B cell (primary cell): ENCODE measurements around the gene CAPRIN2. TPM values are rescaled to one million over a fixed set of nuclear protein-coding genes. Genes with fewer than 3 reads are reported as not detected.

Source experiments
- ATAC-seq: fragments of 200-7000 bp; cut with Tn5 transposase; one replicate; pipeline ENCODE4 v1.10.0; 2021; ENCODE audit warnings: low read depth, mild to moderate bottlenecking, moderate number of reproducible peaks, moderate library complexity
- CTCF ChIA-PET: fragments of 350-600 bp; sonication (Branson Sonifier 250); formaldehyde crosslinking; loops from one replicate; lab custom pipeline; 2021; ENCODE audit warnings: antibody characterized with exemption, inconsistent platforms; lab: Charles Lee
- POLR2A ChIA-PET: fragments of 350-600 bp; sonication (Branson Sonifier 250); formaldehyde crosslinking; loops from one replicate; lab custom pipeline; 2021; ENCODE audit warnings: antibody characterized with exemption; lab: Charles Lee
- DNase-seq: peaks from one replicate; pipeline ENCODE4 v3.0.0; 2013
- H2AFZ ChIP-seq: 2 replicates; pipeline ENCODE4 v1.6.1; 2012; ENCODE audit warnings: mild to moderate bottlenecking, low read depth, low read length; ENCODE audit not compliant: insufficient read depth, poor library complexity, severe bottlenecking
- H3K27ac ChIP-seq, 2 donors: 1 replicate in 1 of 2; 2 replicates in 1 of 2; pipeline ENCODE4 v1.5.1; 2012 to 2013; ENCODE audit warnings: low read length in 2 of 2, mild to moderate bottlenecking in 2 of 2, moderate library complexity in 1 of 2
- H3K27me3 ChIP-seq, 4 experiments: fragments of 200-600 bp in 1 of 4; sonication (generic) in 1 of 4; replicated peaks in 1 of 4; 1 replicate in 2 of 4; 2 replicates in 2 of 4; pipeline versions ENCODE4 v1.6.1 to v1.7.0; 2013 to 2016; ENCODE audit warnings: low read length in 3 of 4, mild to moderate bottlenecking in 2 of 4, mixed read lengths in 1 of 4, moderate library complexity in 1 of 4; ENCODE audit not compliant: insufficient read depth in 4 of 4, control insufficient read depth in 3 of 4; ENCODE audit errors: control extremely low read depth in 1 of 4
- H3K36me3 ChIP-seq, 2 experiments: replicated peaks in 1 of 2; 1 replicate in 1 of 2; 2 replicates in 1 of 2; pipeline versions ENCODE4 v1.6.1 to v1.7.1; 2013; ENCODE audit warnings: low read length in 1 of 2; ENCODE audit not compliant: insufficient read depth in 2 of 2, control insufficient read depth in 1 of 2; ENCODE audit errors: control extremely low read depth in 1 of 2, extremely low read depth in 1 of 2
- H3K4me1 ChIP-seq, 2 donors: fragments of 200-600 bp in 1 of 2; sonication (generic) in 1 of 2; 1 replicate in 1 of 2; 2 replicates in 1 of 2; pipeline versions ENCODE4 v1.5.1 to v1.6.1; 2013 to 2017; ENCODE audit warnings: low read length in 2 of 2; ENCODE audit not compliant: control insufficient read depth in 2 of 2, insufficient read depth in 2 of 2
- H3K4me2 ChIP-seq: replicated peaks from 2 replicates; pipeline ENCODE3; 2012; ENCODE audit warnings: mild to moderate bottlenecking, low read depth, low read length; ENCODE audit not compliant: poor library complexity, severe bottlenecking
- H3K4me3 ChIP-seq, 5 experiments: fragments of 200-600 bp in 1 of 5; sonication (generic) in 1 of 5; 1 replicate in 3 of 5; 2 replicates in 2 of 5; pipeline versions ENCODE4 v1.5.1 to v1.7.0; 2011 to 2016; ENCODE audit warnings: low read length in 4 of 5, mild to moderate bottlenecking in 4 of 5, low read depth in 2 of 5, control low read depth in 1 of 5, moderate library complexity in 1 of 5; ENCODE audit not compliant: insufficient read depth in 1 of 5; ENCODE audit errors: control extremely low read depth in 1 of 5, extremely low read depth in 1 of 5
- H3K79me2 ChIP-seq: fragments of 200-600 bp; sonication (generic); one replicate; pipeline ENCODE4 v1.6.0; 2016; ENCODE audit warnings: low read length; ENCODE audit not compliant: control insufficient read depth, insufficient read depth
- H3K9ac ChIP-seq: fragments of 200-600 bp; sonication (generic); 2 replicates; pipeline ENCODE4 v1.6.1; 2017; ENCODE audit warnings: mild to moderate bottlenecking, low read length, moderate library complexity
- H3K9me3 ChIP-seq, 3 donors: one replicate each; pipeline versions ENCODE4 v1.6.1 to v1.7.1; 2013; ENCODE audit warnings: low read length in 2 of 3; ENCODE audit not compliant: control insufficient read depth in 2 of 3, insufficient read depth in 1 of 3; ENCODE audit errors: control extremely low read depth in 1 of 3
- H4K20me1 ChIP-seq: 2 replicates; pipeline ENCODE4 v1.6.0; 2012; ENCODE audit warnings: mild to moderate bottlenecking, low read length; ENCODE audit not compliant: insufficient read depth, control insufficient read depth, poor library complexity, severe bottlenecking
- H3K27ac Mint-ChIP-seq: one replicate; pipeline ENCODE4 v1.8.0; 2021; ENCODE audit warnings: mixed read lengths
- H3K27me3 Mint-ChIP-seq: one replicate; pipeline ENCODE4 v1.8.0; 2021; ENCODE audit warnings: mixed read lengths
- H3K4me1 Mint-ChIP-seq: one replicate; pipeline ENCODE4 v1.8.0; 2021; ENCODE audit warnings: mixed read lengths
- H3K4me3 Mint-ChIP-seq: one replicate; pipeline ENCODE4 v1.8.0; 2021; ENCODE audit warnings: mixed read lengths
- H3K9me3 Mint-ChIP-seq: one replicate; pipeline ENCODE4 v1.8.0; 2022; ENCODE audit warnings: mixed read lengths; ENCODE audit not compliant: insufficient read depth
- CTCF ChIP-seq: fragments of 200-600 bp; IDR thresholded peaks from one replicate; pipeline ENCODE4 v1.8.0; 2022; ENCODE audit warnings: antibody characterized with exemption, mild to moderate bottlenecking
- EZH2 ChIP-seq: IDR thresholded peaks from 2 replicates; pipeline ENCODE4 v1.6.1; 2012; ENCODE audit warnings: borderline replicate concordance, low read depth, mild to moderate bottlenecking, moderate library complexity, low read length; ENCODE audit not compliant: insufficient read depth, poor library complexity, severe bottlenecking
- WGBS: methylation state at CpG from one replicate; pipeline ENCODE4 v1.1.5; 2013; ENCODE audit warnings: missing lambda C conversion rate; ENCODE audit not compliant: insufficient coverage; 5-methylcytosine and 5-hydroxymethylcytosine counted together
- intact Hi-C: fragments of 100-400 bp; cut with micrococcal nuclease; formaldehyde crosslinking; loops from one replicate; pipeline ENCODE4 v1.10.0; 2022
- polyA plus RNA-seq: library from polyadenylated mRNA; depleted of rRNA; stranded (reverse); fragments of >200 nt; gene quantifications from 2 replicates; pipeline ENCODE4 v1.2.3, GENCODE V29; 2012
- total RNA-seq, 2 donors: library from RNA; stranded (reverse); fragments of 120-200 nt in 1 of 2; gene quantifications; 1 replicate in 1 of 2; 2 replicates in 1 of 2; pipeline versions ENCODE4 v1.2.3 to v1.2.4, GENCODE V29; 2013 to 2022

CAPRIN2 gene
- total and polyA plus RNA-seq, 2 donors (not counting 1 experiment from before 2014, with no cell fraction given) = 31.3 to 57.8 TPM

GRCh38 chr12:30691122-30691879 is 63.5 kb downstream of the CAPRIN2 start:
- DNase-seq (no peak), ATAC-seq (no peak)
- H3K36me3 ChIP-seq = peaks cover 0 to 4% of the 10 kb centered on the region in 2 experiments
- H4K20me1 ChIP-seq = peaks cover 18% of the 10 kb centered on the region
- no peak overlapping the region for H3K27ac ChIP-seq
- Mint-ChIP-seq H3K4me3 (no peak overlapping the region), H3K9me3 (no peaks in the 10 kb centered on the region), H3K27me3 (no peaks in the 10 kb centered on the region), H3K27ac (no peak overlapping the region), H3K4me1 (peaks cover 47% of the 10 kb centered on the region)
- no peak overlapping the region for H3K4me3 ChIP-seq
- no peak overlapping the region for H3K9ac ChIP-seq
- CTCF ChIA-PET = no interaction called here
- H3K79me2 ChIP-seq = peaks cover 65% of the 10 kb centered on the region
- TF ChIP-seq EZH2 (no peak), CTCF (no peak)
- no peaks in the 10 kb centered on the region for H3K27me3 ChIP-seq
- 93% methylated on average over 4 of the region's 4 CpGs for WGBS
- intact Hi-C loops = loop anchor here (10.0 kb wide), 1 partner anchor 1764 kb away; no protein-coding TSS in a partner anchor
- no peaks in the 10 kb centered on the region for H3K9me3 ChIP-seq
- H2AFZ ChIP-seq = no peak overlapping the region
- H3K4me1 ChIP-seq = peaks cover 23 to 24% of the 10 kb centered on the region in 2 donors
- POLR2A ChIA-PET = no interaction called here
- H3K4me2 ChIP-seq = no peak overlapping the region

GRCh38 chr12:30687265-30687986 is 67.3 kb downstream of the CAPRIN2 start:
- Histone ChIP-seq H3K9me3 (no peaks in the 10 kb centered on the region), H3K27ac (no peak overlapping the region), H3K79me2 (peaks cover 27% of the 10 kb centered on the region), H3K4me2 (no peak overlapping the region), H2AFZ (no peak overlapping the region), H3K4me3 (no peak overlapping the region), H3K36me3 (peaks cover 0 to 4% of the 10 kb centered on the region in 2 experiments), H3K4me1 (no peaks in the 10 kb centered on the region), H4K20me1 (peaks cover 13% of the 10 kb centered on the region), H3K9ac (no peak overlapping the region), H3K27me3 (no peaks in the 10 kb centered on the region)
- TF ChIP-seq CTCF = no peak
- no peak for TF ChIP-seq EZH2
- DNase-seq (no peak), ATAC-seq (no peak)
- WGBS = no CpG with 5 or more reads among the region's 2 CpGs
- POLR2A ChIA-PET = no interaction called here
- H3K9me3 Mint-ChIP-seq = no peaks in the 10 kb centered on the region
- CTCF ChIA-PET = no interaction called here
- no peaks in the 10 kb centered on the region for H3K27me3 Mint-ChIP-seq
- intact Hi-C loops = no loop called here
- H3K4me3 Mint-ChIP-seq = no peak overlapping the region
- H3K27ac Mint-ChIP-seq = no peak overlapping the region
- H3K4me1 Mint-ChIP-seq = peaks cover 14% of the 10 kb centered on the region
